ENCODE measurements around the gene DIDO1.
"Not testable (repeated sequence)": the region's sequence is repeated elsewhere in the genome, so short reads cannot be mapped to it uniquely, and the experiment has no call there.

The DIDO1 gene

DNA sequence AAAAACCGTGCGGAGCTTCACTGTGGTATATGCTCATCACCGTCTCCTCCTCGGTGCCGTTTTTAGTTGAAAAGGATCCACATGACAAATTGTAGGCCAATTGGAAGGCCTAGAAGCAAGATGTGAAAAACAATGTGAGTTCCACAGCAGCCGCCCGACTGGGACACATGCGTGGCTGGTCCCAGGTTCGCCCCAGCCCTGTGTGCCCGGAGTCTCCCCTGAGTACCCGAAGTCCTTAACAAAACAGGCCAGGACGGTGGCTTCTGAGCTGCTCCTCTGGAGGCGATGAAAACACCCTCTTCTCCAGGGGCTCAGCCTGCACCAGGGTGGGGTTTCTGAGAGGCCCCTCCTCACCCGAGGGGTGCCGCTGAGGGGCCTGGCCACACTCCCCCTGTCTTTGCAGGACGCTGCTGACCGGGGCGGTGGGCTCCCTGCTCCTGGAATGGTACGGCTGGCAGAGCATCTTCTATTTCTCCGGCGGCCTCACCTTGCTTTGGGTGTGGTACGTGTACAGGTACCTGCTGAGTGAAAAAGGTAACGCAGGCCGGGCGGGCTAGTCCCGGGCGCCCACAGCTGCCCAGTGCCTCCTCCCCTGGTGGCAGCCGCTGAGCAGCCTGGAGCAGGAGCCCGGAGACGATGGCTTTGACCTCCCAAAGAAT is 36.0 kb upstream of the DIDO1 start:
- DNase-seq: no peak

DNA sequence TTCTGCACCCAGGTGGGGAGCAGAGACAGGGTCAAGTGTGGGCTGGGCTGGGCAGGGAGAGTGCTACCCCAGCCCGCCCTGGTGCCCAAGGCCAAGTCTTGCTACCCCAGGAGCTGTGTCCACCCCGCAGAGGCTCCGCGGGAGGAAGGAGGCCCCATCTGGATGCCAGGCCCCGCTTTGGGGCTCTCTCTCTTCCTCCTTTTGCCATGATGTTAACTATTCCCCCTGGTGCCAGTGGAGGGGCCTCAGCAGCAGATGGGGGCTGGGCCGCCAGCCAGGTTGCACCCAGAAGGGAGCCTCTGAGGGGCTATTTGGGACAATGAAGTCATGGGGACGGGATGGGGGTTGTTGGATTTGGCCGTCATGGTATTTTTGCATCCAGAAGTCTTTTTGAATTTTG is 35.5 kb upstream of the DIDO1 start:
- no peak for DNase-seq

DNA sequence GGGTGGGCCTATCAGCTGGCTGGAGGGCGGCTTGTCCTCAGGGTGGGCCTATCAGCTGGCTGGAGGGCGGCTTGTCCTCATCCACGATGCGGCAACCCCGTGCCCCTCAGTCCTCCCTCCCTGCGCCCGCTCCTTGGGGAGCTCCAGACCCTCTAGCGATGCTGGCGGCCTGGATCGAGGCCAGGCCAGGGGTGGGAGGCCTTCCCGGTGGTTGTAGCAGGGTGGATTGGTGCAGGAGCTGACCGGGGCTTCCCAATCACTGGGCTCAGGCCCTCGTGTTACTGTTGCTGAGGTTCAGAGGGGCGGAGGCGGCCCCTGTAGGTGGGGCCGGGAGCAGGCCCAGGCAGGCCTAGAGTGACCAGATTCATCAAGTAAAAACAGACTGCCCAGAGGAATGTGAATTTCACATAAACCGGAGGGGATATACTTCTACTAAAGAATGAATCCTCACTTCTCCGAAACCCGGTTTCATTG is 35.0 kb upstream of the DIDO1 start:
- DNase-seq: no peak

DNA sequence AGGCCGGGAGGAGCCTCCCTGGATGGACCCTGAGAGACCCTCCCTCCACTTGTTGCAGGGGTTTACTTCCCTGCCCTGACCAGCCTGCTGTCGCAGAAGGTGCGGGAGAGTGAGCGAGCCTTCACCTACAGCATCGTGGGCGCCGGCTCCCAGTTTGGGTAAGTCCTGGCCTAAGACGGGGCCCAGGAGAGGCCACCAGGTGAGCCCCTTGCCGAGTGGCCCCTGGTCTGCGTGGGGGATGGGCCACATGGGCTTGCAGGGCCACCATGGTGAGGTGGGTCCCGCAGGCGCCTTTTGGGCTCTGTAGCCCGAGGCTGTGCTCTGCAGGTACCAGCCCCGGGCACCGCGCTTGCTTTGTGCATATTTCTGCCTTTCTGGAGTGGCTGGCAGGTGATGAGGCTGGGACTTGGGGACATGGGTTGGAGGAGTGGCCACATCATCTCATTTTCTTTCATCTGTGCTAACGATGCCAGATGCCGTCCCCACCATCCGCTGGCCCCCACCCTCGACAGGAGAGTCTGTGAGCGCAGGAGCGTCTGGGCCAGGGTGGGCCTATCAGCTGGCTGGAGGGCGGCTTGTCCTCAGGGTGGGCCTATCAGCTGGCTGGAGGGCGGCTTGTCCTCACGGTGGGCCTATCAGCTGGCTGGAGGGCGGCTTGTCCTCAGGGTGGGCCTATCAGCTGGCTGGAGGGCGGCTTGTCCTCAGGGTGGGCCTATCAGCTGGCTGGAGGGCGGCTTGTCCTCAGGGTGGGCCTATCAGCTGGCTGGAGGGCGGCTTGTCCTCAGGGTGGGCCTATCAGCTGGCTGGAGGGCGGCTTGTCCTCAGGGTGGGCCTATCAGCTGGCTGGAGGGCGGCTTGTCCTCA is 34.4 kb upstream of the DIDO1 start:
- DNase-seq: not testable (repeated sequence)

DNA sequence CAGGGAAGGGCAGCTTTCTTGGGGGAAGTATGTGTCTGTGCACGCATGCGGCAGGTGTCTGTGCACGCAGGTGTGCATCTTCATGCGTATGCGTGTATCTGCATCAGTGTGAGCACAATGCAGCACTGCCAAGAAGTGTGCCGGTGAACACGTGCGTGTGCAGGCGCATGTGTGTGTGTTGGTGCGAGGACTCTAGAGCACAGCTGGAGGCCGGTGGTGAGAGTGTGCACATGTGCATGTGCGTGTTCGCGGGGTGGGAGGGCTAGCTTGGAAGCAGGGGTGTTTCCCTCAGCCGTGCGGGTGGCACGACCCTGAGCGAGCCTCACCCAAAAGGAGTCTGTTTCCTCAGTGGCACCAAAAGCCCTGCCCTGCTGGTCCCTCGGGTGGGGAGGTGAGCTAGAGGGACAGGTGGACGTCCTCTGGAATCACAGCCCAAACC is 33.7 kb upstream of the DIDO1 start:
- DNase-seq: no peak

DNA sequence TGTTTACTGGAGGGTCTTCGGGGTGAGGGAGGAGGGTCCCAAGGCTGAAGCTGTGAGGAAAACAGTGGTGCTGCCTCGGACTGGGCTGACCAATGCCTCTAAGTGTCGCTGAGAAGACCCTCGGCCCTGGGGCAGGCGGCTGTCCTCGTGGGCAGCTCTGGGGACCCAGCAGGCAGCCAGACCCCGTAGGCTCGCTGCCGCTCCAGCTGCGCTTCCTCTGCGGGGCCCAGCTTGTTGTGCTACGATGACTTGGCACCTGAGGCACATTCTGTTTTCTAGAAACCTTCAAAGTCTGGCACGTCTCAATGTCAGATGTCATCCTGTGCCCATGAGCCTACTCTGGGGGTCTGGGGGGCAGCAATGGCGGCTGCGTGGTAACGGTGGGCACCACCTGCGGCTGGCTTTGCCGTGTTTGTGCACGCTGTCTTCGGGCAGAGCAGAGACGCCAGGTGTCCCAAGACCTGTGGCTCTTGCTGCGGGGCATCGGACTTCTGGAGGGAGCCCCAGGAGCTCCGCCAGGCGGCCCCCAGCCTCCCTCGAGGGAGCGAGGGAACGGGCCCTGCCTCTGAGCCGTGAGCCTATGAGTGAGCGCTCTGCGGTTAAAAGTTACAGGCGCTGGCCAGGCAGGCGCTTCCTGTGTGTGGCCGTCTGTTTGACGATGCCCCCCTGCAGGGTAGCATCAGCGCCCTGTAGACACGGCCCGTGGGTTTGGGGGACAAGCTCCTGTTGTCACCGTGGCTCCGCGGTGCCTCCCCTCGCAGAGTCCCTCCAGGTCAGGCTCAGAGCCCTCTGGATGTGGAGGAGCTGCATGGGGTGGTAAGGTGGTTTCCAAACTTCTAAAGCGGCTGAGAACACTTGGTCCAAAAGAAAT is 33.0 kb upstream of the DIDO1 start:
- no peak for DNase-seq

DNA sequence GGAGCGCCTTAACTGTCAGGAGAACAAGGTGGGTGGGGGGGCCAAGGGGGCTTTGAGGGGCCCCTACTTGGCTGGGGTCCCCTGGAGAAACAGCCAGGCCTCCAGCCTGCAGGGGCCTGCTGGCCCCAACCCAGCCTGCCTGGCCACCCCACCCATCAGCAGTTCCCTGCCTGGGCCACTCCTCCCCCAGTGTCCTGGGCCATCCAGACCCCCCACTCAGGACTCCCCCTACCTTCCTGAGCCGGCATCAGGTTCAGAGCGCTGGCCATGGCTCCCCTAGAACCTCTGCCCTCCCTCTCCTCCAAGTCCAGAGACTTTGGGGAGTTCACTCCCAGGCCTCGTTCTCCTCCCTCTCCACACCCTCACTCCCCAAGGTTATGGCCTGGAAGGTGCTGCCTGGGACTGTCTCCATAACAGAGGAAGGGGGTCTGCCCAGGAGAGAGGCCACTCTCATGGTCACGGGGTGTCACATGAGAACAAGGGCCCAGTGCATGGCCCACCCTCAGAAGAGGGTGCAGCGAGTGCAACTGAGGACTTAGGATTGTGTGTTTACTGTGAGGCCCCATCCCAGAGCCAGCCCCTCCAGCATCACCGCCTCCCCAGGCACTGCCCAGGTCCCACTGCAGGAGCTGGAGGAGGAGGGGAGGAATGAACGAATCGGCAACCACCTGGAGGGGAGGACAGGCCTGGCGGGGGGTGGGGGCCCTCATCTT is 32.2 kb upstream of the DIDO1 start:
- DNase-seq: no peak

DNA sequence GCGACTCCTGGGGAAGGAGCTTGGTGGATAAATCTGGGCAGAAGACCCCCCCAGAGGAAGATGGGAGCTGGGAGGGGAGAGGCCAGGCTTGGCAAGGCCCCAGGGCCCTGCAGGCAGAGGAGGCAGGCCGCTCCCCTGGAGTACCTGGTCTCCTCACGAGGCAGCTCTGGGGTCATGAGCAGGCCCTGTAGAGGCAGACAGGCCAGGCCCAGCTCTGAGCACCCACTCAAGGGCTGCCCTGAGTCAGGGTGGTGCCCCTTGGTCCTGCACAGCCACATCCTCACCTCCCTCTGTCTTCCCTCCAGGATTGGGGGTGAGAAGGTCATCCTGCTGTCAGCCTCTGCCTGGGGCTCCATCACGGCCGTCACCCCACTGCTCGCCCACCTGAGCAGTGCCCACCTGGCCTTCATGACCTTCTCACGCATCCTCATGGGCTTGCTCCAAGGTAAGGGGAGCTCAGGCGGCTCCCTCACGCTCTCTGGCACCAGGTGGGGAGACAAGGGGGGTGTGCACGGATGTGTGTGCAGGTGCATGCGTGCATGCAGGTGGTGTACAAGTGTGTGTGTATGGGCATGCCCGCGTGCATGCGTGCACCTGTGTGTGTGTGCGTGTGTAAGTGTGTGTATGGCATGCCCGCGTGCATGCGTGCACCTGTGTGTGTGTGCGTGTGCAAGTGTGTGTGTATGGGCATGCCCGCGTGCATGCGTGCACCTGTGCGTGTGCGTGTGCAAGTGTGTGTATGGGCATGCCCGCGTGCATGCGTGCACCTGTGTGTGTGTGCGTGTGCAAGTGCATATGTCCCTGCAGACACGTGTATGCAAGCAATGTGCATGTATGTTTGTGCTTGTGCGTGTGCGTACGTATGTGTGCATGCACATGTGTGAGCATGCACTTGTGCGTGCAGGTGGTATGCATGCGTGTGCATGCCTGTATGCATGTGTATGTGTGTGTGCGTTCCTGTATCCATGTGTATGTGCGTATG is 31.1 kb upstream of the DIDO1 start:
- no peak for DNase-seq

DNA sequence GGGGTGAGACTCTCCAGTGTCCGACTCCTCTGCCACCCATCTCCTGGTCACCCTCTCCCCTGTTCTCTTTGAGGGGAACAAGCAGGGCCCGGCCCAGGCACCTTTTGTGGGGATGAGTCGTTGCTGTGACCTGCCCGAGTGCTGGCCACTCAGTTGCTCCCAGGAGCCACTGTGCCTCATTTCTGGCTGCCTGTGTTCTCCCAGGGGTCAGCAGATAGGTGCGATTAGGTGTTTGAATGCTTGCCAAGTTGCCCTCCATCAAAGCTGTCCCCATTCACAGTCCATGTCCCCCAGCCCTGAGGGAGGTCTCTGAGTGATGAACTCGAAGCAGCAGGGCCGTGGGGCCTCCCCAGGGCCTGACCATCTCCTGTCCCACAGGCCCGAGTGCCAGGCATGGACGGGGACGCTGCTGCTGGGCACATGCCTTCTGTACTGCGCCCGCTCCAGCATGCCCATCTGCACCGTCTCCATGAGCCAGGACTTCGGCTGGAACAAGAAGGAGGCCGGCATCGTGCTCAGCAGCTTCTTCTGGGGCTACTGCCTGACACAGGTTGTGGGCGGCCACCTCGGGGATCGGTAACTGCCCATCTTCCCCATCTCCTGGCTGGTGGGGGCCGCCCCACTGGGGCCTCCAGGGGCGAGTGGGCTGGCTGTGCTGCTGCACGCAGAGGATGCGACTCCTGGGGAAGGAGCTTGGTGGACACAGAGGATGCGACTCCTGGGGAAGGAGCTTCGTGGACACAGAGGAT is 30.3 kb upstream of the DIDO1 start:
- no peak for DNase-seq

DNA sequence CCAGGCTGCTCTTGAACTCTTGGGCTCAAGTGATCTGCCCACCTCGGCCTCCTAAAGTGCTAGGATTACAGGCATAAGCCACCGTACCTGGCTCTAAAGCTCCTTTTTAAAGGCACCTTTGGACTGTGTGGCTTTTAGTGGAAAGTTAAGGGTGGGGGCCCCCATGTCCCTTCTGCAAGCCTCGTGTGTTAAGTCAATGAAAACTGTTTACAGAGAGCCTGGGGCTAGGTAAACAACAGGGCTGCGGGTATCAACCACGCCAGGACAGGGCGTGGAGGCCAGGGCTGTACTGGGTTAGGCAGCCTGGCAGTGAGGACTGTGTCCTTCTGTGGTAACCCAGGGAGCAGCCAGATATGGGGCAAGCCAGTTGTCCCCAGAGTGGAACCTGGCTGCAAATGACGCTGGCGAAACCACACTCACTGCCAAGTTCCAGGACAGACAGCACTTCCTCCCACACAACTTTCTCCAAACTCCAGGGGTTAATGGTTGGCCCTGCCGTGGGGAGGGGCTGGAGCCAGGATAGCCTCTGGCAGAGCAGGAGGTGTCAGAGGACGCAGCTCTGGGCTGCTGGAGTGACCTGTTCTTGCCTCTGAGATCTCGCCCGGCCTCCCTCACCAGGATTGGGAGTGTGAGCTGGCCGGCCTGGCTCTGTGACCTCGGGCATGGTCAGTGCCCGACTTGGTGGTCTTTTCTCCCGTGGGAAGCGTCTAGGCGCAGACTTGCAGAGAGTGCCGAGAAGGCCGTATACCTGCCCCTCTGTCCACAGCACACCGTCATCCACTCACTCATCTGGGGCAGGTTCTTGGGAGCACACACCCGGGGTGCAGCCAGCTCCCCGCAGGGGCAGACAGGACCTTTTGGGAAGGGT is 29.4 kb upstream of the DIDO1 start:
- DNase-seq: no peak

DNA sequence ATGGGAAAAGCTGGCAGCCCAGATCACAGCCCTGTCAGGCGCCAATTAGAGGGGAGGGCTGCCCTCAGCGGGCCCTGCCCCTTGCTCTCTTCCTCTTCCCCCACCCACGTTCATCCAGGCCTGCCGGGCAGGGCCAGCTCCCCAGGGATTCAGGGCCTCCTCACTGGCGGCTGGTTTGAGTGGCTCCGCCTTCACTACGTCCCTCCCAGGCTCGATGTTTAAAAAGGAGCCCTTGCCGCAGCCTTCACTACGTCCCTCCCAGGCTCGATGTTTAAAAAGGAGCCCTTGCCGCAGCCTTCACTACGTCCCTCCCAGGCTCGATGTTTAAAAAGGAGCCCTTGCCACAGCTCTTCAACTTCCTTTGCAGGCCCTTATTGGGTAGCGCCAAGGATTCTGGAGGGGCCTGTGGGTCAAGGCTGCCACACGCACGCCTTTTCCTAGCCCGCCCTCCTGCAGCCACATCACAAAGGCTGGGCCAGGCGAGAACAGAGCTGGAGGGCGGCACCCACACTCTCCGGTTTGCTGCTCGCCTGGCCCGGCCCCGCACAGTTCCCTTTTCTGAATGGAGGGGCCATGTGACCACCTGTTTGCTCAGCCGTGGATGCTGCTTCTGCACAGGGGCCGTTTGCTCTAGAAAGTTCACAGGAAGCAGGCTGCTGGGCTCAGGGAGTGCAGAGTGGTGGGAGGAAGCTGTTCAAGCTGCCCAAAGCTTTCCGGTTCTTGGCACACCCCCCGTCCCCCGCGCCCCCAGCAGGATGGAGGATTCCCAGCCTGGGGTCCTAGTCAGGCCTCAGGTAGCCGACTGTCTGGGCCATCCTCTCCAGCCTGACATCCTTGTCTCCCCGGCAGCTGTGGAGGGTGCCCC is 27.8 kb upstream of the DIDO1 start:
- peak; percentile 57 for DNase-seq

DNA sequence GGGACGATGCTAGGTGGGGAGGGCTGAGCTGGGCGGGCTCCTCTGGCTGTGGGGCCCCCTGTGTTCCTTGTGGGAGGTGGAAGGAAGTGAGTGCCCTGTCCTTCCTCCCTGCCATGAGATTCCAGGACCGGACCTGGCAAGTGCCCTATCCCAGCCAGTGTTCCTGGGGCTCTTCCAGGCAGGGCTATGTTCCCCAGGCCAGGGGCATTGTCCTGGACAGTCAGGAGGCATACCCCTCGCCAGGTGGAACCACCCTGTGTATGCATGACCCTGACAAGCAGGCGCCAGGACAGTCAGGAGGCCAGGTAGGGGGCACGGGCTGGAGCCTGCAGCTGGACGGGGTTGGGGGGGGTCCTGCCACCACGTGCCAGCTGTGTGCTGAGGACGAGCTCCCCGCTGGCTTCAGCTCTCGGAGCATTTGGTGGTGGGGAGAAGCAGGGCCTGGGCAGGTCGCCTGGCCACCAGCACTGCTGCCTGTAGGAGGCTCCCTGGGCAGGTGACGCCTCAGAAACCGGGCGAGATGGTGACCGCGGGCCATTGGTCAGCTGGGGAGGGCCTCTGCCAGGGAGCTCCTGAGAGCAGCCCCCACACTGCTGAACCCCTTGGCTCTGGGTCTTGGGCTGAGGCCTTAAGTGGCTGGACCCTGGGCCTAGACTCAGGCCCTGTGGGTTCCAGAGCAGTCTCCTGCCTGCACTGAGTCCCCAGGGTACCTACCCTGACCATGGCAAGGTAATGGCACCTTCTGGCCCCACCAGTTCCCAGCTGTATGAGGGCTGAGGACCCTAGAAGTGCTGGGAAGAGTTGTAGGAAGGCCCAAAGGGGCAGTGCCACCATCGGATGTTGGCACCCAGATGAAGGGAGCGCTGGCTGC is 26.9 kb upstream of the DIDO1 start:
- DNase-seq: no peak

DNA sequence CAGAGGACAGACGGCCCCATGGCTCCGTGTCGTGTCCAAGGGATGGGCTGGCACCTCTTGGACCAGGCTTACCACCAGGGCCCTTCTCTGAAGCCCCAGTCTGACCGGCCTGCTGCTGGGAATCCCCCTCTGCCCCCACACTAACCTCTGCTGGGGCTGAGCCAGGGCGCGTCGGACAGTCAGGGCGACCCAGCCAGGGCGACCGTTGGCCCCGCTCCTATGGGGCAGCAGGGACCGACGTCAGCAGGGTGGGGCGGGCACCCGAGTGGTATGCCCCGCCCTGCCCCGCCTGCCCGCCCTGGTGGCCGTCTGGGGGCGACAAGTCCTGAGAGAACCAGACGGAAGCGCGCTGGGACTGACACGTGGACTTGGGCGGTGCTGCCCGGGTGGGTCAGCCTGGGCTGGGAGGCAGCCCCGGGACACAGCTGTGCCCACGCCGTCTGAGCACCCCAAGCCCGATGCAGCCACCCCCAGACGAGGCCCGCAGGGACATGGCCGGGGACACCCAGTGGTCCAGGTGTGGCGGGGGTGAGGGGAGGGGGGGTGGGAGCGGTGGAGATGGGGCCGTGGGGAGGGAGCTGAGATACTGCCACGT is 26.2 kb upstream of the DIDO1 start, which contains the start of gene SLC17A9:
Gene SLC17A9 (plus strand): TSS at position 337 of the 595 bp plus-strand sequence. CDS start 122 bp downstream, at position 459.
- peak; percentile 58 for DNase-seq

DNA sequence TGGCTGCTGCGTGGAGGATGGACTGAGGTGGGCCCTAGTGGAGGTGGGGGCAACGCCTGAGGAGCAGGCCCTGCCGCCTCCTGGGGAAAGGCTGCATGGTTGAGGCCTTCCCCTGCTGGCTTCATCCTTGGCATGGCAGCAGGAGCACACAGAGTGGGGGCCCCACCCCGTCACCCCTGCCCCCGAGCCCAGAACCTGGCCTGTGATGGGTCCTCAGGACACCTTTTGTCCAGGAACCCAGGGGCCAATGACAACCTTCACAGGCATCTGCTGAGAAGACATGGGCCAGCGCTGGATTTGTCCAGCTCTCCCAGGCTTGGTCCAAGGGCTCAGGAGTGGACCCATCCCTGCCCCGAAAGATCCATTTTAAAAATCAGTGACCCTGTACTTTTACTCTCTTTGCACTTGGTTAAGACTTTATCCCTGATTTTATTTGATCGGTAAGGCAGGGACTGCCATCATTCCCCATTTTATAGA is 25.6 kb upstream of the DIDO1 start:
- no peak for DNase-seq

DNA sequence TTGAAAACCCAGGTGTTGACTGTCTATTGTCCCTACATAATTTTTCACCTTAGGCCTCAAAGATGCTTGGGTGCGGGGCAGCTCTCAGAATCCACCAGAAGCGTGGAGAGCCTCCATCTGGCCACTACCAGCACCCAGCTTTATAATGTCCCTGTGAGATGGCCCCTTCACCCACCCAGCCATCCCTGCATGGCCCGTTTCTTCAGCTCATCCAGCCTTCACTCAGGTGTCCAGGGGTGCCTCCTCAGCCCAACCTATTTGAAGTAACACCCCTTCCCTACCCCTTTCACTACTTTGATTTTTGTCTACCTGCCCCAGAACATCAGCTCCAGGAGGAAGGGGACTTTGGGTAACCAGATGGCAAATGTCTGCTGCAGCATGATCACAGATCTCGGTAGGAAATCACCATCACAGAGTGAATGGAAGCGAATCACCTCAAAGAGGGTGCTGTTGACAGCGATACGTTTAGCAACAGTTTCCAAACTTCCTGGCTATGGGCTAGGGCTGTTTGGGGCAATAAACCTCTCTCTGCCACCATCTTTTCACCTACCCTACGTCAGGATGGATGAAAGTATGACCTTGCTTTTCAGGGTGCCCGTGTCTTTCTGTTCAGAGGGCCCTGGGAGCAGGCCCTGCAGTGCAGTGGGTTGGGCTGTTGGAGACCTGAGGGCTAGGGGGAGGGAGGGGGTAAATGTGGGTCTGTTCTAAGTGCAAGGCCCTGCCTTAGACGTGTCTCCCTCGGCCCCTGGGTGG is 25.0 kb upstream of the DIDO1 start:
- no peak for DNase-seq

DNA sequence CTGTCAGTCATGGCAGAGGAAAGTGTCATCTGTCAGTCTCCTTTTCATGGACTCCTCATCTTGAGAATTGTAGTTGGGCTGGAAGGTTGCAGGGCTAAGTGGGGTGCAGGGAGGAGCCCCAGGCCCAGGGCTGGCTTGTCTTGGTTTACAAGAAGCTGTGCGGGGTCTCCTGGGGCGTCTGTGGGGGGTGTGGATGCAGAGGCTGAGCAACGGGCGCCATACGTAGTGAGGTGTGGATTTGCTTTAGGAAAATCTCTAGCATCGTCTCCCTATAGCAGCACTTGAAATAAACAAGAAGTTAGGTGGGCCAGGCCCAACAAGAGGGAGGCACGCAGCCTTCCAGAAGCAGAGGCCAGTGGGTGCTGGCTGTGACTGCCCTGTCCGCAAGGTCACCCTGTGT is 24.4 kb upstream of the DIDO1 start:
- no peak for DNase-seq
